ENCODE measurements around the gene DOC2A.
A peak's percentile ranks its signal among the peaks of the same experiment; 100 is the strongest.

Gene DOC2A

GRCh38 chr16:30011714-30012504 is 1.1 kb upstream of the DOC2A start:
- H2BK5ac ChIP-seq (ENCODE audit: low read length): no peak overlapping the region
- WGBS (ENCODE audit: extremely low coverage, insufficient coverage, low lambda C conversion rate): no CpG with 5 or more reads among the region's 31 CpGs
- DNase-seq: no peak

GRCh38 chr16:30009990-30010843 is 610 bp downstream of the DOC2A start:
- H2BK15ac ChIP-seq (replicated peaks; ENCODE audit: low read depth): no peak overlapping the region
- peak overlapping the region; percentile 85 for H3K4me2 ChIP-seq (ENCODE audit: low read length)
- H3K23ac ChIP-seq (ENCODE audit: low read length): peak overlapping the region; percentile 80
- no peak overlapping the region for H3K27ac ChIP-seq (ENCODE audit: low read depth, low read length)
- no peak overlapping the region for H4K5ac ChIP-seq (ENCODE audit: low read length)
- H3K36me3 ChIP-seq (ENCODE audit: control insufficient read depth, insufficient read depth, low read length): no peaks in the 10 kb centered on the region
- peak overlapping the region; percentile 40 for H3K56ac ChIP-seq (ENCODE audit: low read length)
- H3K79me2 ChIP-seq (ENCODE audit: control insufficient read depth, insufficient read depth, low read length): no peaks in the 10 kb centered on the region
- no peak overlapping the region for H2BK5ac ChIP-seq (ENCODE audit: low read length)
- no peaks in the 10 kb centered on the region for H3K4me1 ChIP-seq (ENCODE audit: control insufficient read depth, low read depth, low read length)
- H4K8ac ChIP-seq (ENCODE audit: low read depth, low read length): no peak overlapping the region
- H3K4me3 ChIP-seq (ENCODE audit: low read length): no peak overlapping the region
- H3K27me3 ChIP-seq (ENCODE audit: insufficient read depth, low read length, poor library complexity): no peaks in the 10 kb centered on the region
- DNase-seq: no peak
- no CpG with 5 or more reads among the region's 34 CpGs for WGBS (ENCODE audit: extremely low coverage, insufficient coverage, low lambda C conversion rate)
- no peak overlapping the region for H2BK120ac ChIP-seq (ENCODE audit: low read depth, low read length)
- no peak overlapping the region for H3K18ac ChIP-seq (ENCODE audit: low read length)
- peak overlapping the region; percentile 40 for H3K9ac ChIP-seq (ENCODE audit: low read length)
- no peak overlapping the region for H2AK5ac ChIP-seq (ENCODE audit: low read length)
- H3K79me1 ChIP-seq (ENCODE audit: low read length): no peaks in the 10 kb centered on the region
- no peak overlapping the region for H3K4ac ChIP-seq (ENCODE audit: low read depth, low read length)

More at GRCh38 chr16:30011714-30012504, 1.1 kb upstream of the DOC2A start:
- no peak overlapping the region for H3K4ac ChIP-seq (ENCODE audit: low read depth, low read length)
- no peak overlapping the region for H3K4me3 ChIP-seq (ENCODE audit: low read length)
- no peak overlapping the region for H3K18ac ChIP-seq (ENCODE audit: low read length)
- no peak overlapping the region for H2BK120ac ChIP-seq (ENCODE audit: low read depth, low read length)
- no peaks in the 10 kb centered on the region for H3K36me3 ChIP-seq (ENCODE audit: control insufficient read depth, insufficient read depth, low read length)
- H3K23ac ChIP-seq (ENCODE audit: low read length): no peak overlapping the region
- peak overlapping the region; percentile 42 for H3K56ac ChIP-seq (ENCODE audit: low read length)
- no peaks in the 10 kb centered on the region for H3K4me1 ChIP-seq (ENCODE audit: control insufficient read depth, low read depth, low read length)
- no peak overlapping the region for H4K8ac ChIP-seq (ENCODE audit: low read depth, low read length)
- peak overlapping the region; percentile 73 for H3K4me2 ChIP-seq (ENCODE audit: low read length)
- no peak overlapping the region for H2AK5ac ChIP-seq (ENCODE audit: low read length)
- no peaks in the 10 kb centered on the region for H3K79me1 ChIP-seq (ENCODE audit: low read length)
- H2BK15ac ChIP-seq (replicated peaks; ENCODE audit: low read depth): no peak overlapping the region
- H4K5ac ChIP-seq (ENCODE audit: low read length): no peak overlapping the region
- H3K27ac ChIP-seq (ENCODE audit: low read depth, low read length): no peak overlapping the region
- H3K9ac ChIP-seq (ENCODE audit: low read length): no peak overlapping the region
- H3K79me2 ChIP-seq (ENCODE audit: control insufficient read depth, insufficient read depth, low read length): no peaks in the 10 kb centered on the region
- H3K27me3 ChIP-seq (ENCODE audit: insufficient read depth, low read length, poor library complexity): no peaks in the 10 kb centered on the region

GRCh38 chr16:30009085-30009862 is 1.6 kb downstream of the DOC2A start:
- Histone ChIP-seq H3K36me3 (ENCODE audit: control insufficient read depth, insufficient read depth, low read length) (no peaks in the 10 kb centered on the region), H3K4ac (ENCODE audit: low read depth, low read length) (no peak overlapping the region), H4K5ac (ENCODE audit: low read length) (no peak overlapping the region), H3K79me1 (ENCODE audit: low read length) (no peaks in the 10 kb centered on the region), H3K27ac (ENCODE audit: low read depth, low read length) (no peak overlapping the region), H2BK120ac (ENCODE audit: low read depth, low read length) (no peak overlapping the region), H2BK15ac (replicated peaks; ENCODE audit: low read depth) (no peak overlapping the region), H3K4me3 (ENCODE audit: low read length) (no peak overlapping the region), H3K4me2 (ENCODE audit: low read length) (no peak overlapping the region), H3K9ac (ENCODE audit: low read length) (no peak overlapping the region), H3K23ac (ENCODE audit: low read length) (no peak overlapping the region), H3K18ac (ENCODE audit: low read length) (no peak overlapping the region), H4K8ac (ENCODE audit: low read depth, low read length) (no peak overlapping the region), H3K79me2 (ENCODE audit: control insufficient read depth, insufficient read depth, low read length) (no peaks in the 10 kb centered on the region), H3K4me1 (ENCODE audit: control insufficient read depth, low read depth, low read length) (no peaks in the 10 kb centered on the region), H2AK5ac (ENCODE audit: low read length) (no peak overlapping the region), H3K27me3 (ENCODE audit: insufficient read depth, low read length, poor library complexity) (no peaks in the 10 kb centered on the region), H2BK5ac (ENCODE audit: low read length) (no peak overlapping the region), H3K56ac (ENCODE audit: low read length) (no peak overlapping the region)
- DNase-seq: no peak
- WGBS (ENCODE audit: extremely low coverage, insufficient coverage, low lambda C conversion rate): no CpG with 5 or more reads among the region's 26 CpGs

GRCh38 chr16:30007378-30007895 is 3.4 kb downstream of the DOC2A start:
- H3K27me3 ChIP-seq (ENCODE audit: insufficient read depth, low read length, poor library complexity): no peaks in the 10 kb centered on the region
- no peaks in the 10 kb centered on the region for H3K4me1 ChIP-seq (ENCODE audit: control insufficient read depth, low read depth, low read length)
- no peak overlapping the region for H2AK5ac ChIP-seq (ENCODE audit: low read length)
- no peak overlapping the region for H3K56ac ChIP-seq (ENCODE audit: low read length)
- no peak overlapping the region for H2BK120ac ChIP-seq (ENCODE audit: low read depth, low read length)
- no peak overlapping the region for H3K23ac ChIP-seq (ENCODE audit: low read length)
- H3K9ac ChIP-seq (ENCODE audit: low read length): no peak overlapping the region
- no CpG with 5 or more reads among the region's 11 CpGs for WGBS (ENCODE audit: extremely low coverage, insufficient coverage, low lambda C conversion rate)
- no peak for DNase-seq
- H3K27ac ChIP-seq (ENCODE audit: low read depth, low read length): no peak overlapping the region
- no peak overlapping the region for H3K4ac ChIP-seq (ENCODE audit: low read depth, low read length)
- no peak overlapping the region for H2BK15ac ChIP-seq (replicated peaks; ENCODE audit: low read depth)
- H2BK5ac ChIP-seq (ENCODE audit: low read length): no peak overlapping the region
- no peak overlapping the region for H3K18ac ChIP-seq (ENCODE audit: low read length)
- H3K79me1 ChIP-seq (ENCODE audit: low read length): no peaks in the 10 kb centered on the region
- no peak overlapping the region for H4K8ac ChIP-seq (ENCODE audit: low read depth, low read length)
- no peak overlapping the region for H4K5ac ChIP-seq (ENCODE audit: low read length)
- no peak overlapping the region for H3K4me2 ChIP-seq (ENCODE audit: low read length)
- peaks cover 2% of the 10 kb centered on the region for H3K36me3 ChIP-seq (ENCODE audit: control insufficient read depth, insufficient read depth, low read length)
- no peak overlapping the region for H3K4me3 ChIP-seq (ENCODE audit: low read length)
- H3K79me2 ChIP-seq (ENCODE audit: control insufficient read depth, insufficient read depth, low read length): no peaks in the 10 kb centered on the region

GRCh38 chr16:30006659-30007377 is 4.0 kb downstream of the DOC2A start:
- H3K4me2 ChIP-seq (ENCODE audit: low read length): no peak overlapping the region
- no peak overlapping the region for H2BK120ac ChIP-seq (ENCODE audit: low read depth, low read length)
- no peak overlapping the region for H4K8ac ChIP-seq (ENCODE audit: low read depth, low read length)
- H3K27ac ChIP-seq (ENCODE audit: low read depth, low read length): no peak overlapping the region
- H3K9ac ChIP-seq (ENCODE audit: low read length): no peak overlapping the region
- no peak overlapping the region for H3K23ac ChIP-seq (ENCODE audit: low read length)
- no peaks in the 10 kb centered on the region for H3K4me1 ChIP-seq (ENCODE audit: control insufficient read depth, low read depth, low read length)
- H3K4ac ChIP-seq (ENCODE audit: low read depth, low read length): no peak overlapping the region
- H2BK15ac ChIP-seq (replicated peaks; ENCODE audit: low read depth): no peak overlapping the region
- H2AK5ac ChIP-seq (ENCODE audit: low read length): no peak overlapping the region
- WGBS (ENCODE audit: extremely low coverage, insufficient coverage, low lambda C conversion rate): no CpG with 5 or more reads among the region's 34 CpGs
- no peaks in the 10 kb centered on the region for H3K79me2 ChIP-seq (ENCODE audit: control insufficient read depth, insufficient read depth, low read length)
- no peaks in the 10 kb centered on the region for H3K79me1 ChIP-seq (ENCODE audit: low read length)
- no peak overlapping the region for H3K18ac ChIP-seq (ENCODE audit: low read length)
- H3K4me3 ChIP-seq (ENCODE audit: low read length): no peak overlapping the region
- H4K5ac ChIP-seq (ENCODE audit: low read length): no peak overlapping the region
- H2BK5ac ChIP-seq (ENCODE audit: low read length): no peak overlapping the region
- H3K27me3 ChIP-seq (ENCODE audit: insufficient read depth, low read length, poor library complexity): no peaks in the 10 kb centered on the region
- no peak for DNase-seq
- H3K56ac ChIP-seq (ENCODE audit: low read length): no peak overlapping the region
- peaks cover 2% of the 10 kb centered on the region for H3K36me3 ChIP-seq (ENCODE audit: control insufficient read depth, insufficient read depth, low read length)

All from mesendoderm (in vitro differentiated cells).